Upper lobe of right lung (tissue), 1 donor: ENCODE measurements around the gene ADGRG7. TPM values are rescaled to one million over a fixed set of nuclear protein-coding genes. Genes with fewer than 3 reads are reported as not detected.
"Not testable (repeated sequence)": the region's sequence is repeated elsewhere in the genome, so short reads cannot be mapped to it uniquely, and the experiment has no call there.

Experiments used
- ATAC-seq: fragments of 200-7000 bp; cut with Tn5 transposase; one replicate; pipeline ENCODE4 v1.9.1; 2020; ENCODE audit warnings: mild to moderate bottlenecking, moderate library complexity
- DNase-seq: peaks from one replicate; pipeline ENCODE4 v3.0.0-alpha.2; 2020
- H3K27ac ChIP-seq: fragments of 200-600 bp; one replicate; pipeline ENCODE4 v1.8.0; 2022
- H3K27me3 ChIP-seq: fragments of 200-600 bp; one replicate; pipeline ENCODE4 v1.8.0; 2022; ENCODE audit warnings: mild to moderate bottlenecking
- H3K36me3 ChIP-seq: fragments of 200-600 bp; one replicate; pipeline ENCODE4 v1.8.0; 2022
- H3K4me1 ChIP-seq: fragments of 200-600 bp; one replicate; pipeline ENCODE4 v1.8.0; 2022
- H3K4me3 ChIP-seq: fragments of 200-600 bp; one replicate; pipeline ENCODE4 v1.8.0; 2022; ENCODE audit warnings: mild to moderate bottlenecking
- H3K9me3 ChIP-seq: fragments of 200-600 bp; one replicate; pipeline ENCODE4 v1.8.0; 2022
- CTCF ChIP-seq: fragments of 200-600 bp; IDR thresholded peaks from one replicate; pipeline ENCODE4 v1.8.0; 2022; ENCODE audit warnings: antibody characterized with exemption
- intact Hi-C: fragments of 100-400 bp; cut with DNase I; formaldehyde crosslinking; loops from one replicate; pipeline ENCODE4 v1.11.0; 2022
- total RNA-seq: library from RNA; stranded (reverse); fragmentation: NEBNext Ultra II Directional; extraction: Animal tissue kit (Norgen Biotek cat#: 25700); gene quantifications from one replicate; pipeline ENCODE4 v1.2.1, GENCODE V29; 2021
- donor health status: DM: no; HTN: yes; CAD: no; lungs with severe emphysema.

Gene ADGRG7
- total RNA-seq, 1 donor from 2014 or later: not detected

- intact Hi-C loops: no loop called here
- TF ChIP-seq CTCF: no peak
- H3K27me3 ChIP-seq: no peaks in the 10 kb centered on the region
- no peak for DNase-seq
- H3K4me1 ChIP-seq: no peaks in the 10 kb centered on the region
- no peaks in the 10 kb centered on the region for H3K36me3 ChIP-seq
- no peak overlapping the region for H3K27ac ChIP-seq
- H3K9me3 ChIP-seq: no peaks in the 10 kb centered on the region
- H3K4me3 ChIP-seq: no peak overlapping the region
- no peak for ATAC-seq
Measured at GRCh38 chr3:100665230-100665629, 55.8 kb downstream of the ADGRG7 start.

GRCh38 chr3:100666699-100667098 lies 57.3 kb downstream of the ADGRG7 start:
- H3K4me3 ChIP-seq, H3K4me1 ChIP-seq, H3K27me3 ChIP-seq, ATAC-seq, H3K9me3 ChIP-seq, intact Hi-C loops, H3K27ac ChIP-seq, DNase-seq, H3K36me3 ChIP-seq: not testable (repeated sequence)

- H3K27me3 ChIP-seq, DNase-seq, H3K27ac ChIP-seq, intact Hi-C loops, H3K4me3 ChIP-seq, H3K36me3 ChIP-seq, H3K9me3 ChIP-seq, H3K4me1 ChIP-seq, ATAC-seq: not testable (repeated sequence)
Measured at GRCh38 chr3:100667316-100667715, 57.9 kb downstream of the ADGRG7 start.

GRCh38 chr3:100670995-100671394 lies 61.6 kb downstream of the ADGRG7 start:
- H3K9me3 ChIP-seq, intact Hi-C loops, H3K4me3 ChIP-seq, ATAC-seq, H3K27me3 ChIP-seq, H3K36me3 ChIP-seq, H3K4me1 ChIP-seq, DNase-seq, H3K27ac ChIP-seq: not testable (repeated sequence)

DNA sequence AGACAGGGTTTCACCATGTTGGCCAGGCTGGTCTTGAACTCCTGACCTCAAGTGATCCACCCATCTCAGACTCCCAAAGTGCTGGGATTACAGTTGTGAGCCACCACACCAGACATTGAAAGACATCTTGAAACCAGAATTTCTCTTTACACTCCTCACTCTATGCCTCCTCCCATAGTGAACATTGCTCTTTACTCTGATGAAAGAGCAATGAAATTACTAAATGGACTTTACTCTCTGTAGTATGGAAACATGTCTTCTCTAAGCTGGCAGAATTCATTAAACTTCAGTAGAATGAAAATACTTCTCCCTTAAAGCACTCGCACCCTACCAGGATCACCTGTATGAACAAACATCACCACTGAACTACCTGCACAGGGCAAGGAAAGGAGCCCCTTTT lies 72.1 kb downstream of the ADGRG7 start:
- Histone ChIP-seq H3K9me3 (no peaks in the 10 kb centered on the region), H3K4me1 (no peaks in the 10 kb centered on the region), H3K27me3 (no peaks in the 10 kb centered on the region), H3K36me3 (no peaks in the 10 kb centered on the region), H3K27ac (no peak overlapping the region), H3K4me3 (no peak overlapping the region)
- intact Hi-C loops: no loop called here
- ATAC-seq (no peak), DNase-seq (no peak)
- TF ChIP-seq CTCF: no peak

GRCh38 chr3:100682056-100682853 lies 72.9 kb downstream of the ADGRG7 start:
- TF ChIP-seq CTCF: no peak
- no peaks in the 10 kb centered on the region for H3K4me1 ChIP-seq
- no peaks in the 10 kb centered on the region for H3K27me3 ChIP-seq
- H3K36me3 ChIP-seq: no peaks in the 10 kb centered on the region
- DNase-seq (peak; percentile 75), ATAC-seq (peak; percentile 84)
- no peaks in the 10 kb centered on the region for H3K9me3 ChIP-seq
- no peak overlapping the region for H3K4me3 ChIP-seq
- no peak overlapping the region for H3K27ac ChIP-seq
- intact Hi-C loops: no loop called here

DNA sequence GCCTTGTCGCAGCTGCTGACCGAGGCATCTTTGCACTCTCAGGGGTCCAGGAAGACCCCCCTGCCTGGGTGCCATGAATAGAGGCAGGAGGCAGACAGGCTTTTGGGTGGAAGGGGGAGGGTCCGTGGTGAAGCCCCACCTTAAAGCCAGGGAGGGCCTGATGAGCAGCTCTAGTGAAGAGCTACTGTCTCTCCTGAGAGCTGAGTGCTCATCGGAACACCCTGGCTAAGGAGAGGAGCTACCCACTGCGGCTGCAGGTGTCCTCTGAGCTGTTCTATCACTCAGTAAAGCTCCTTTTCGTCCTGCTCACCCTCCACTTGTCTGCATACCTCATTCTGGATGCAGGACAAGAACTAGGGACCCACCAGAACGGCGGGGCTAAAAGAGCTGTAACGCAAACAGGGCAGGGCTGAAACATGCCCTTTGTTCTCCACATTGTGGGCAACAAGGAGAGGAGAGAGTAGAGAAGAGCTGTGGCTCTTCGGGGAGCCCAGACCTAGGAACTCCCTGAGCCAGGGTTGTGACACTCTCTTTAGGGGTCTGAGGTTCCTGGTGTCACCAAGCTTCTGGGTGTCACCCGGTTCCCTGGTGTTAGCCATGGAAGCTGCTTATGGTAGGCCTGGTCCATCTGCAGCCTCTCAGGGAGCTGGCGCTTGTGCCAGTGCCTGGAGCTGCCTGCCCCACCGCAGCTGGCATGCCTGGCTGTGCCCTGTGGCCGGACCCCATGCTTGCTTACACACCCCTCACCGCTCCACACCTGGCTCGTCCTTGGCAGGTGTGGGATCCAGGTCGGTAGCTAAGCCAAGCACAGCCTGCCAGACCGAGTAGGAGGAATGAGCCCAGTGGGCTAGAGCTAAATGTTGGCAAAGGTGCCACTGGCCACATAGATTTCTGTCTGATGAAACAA lies 73.7 kb downstream of the ADGRG7 start:
- no peak for DNase-seq
- no peak for TF ChIP-seq CTCF

More for the DNA sequence above, 73.7 kb downstream of the ADGRG7 start:
- Histone ChIP-seq H3K4me3 (no peak overlapping the region), H3K9me3 (no peaks in the 10 kb centered on the region), H3K27me3 (no peaks in the 10 kb centered on the region), H3K4me1 (no peaks in the 10 kb centered on the region), H3K27ac (no peak overlapping the region), H3K36me3 (no peaks in the 10 kb centered on the region)
- peak; percentile 25 for ATAC-seq
- intact Hi-C loops: no loop called here
